IMR-90 (cell line): Measurements from ENCODE around the gene IRF2BP2. TPM values are rescaled to one million over a fixed set of nuclear protein-coding genes. Genes with fewer than 3 reads are reported as not detected.

ENCODE experiments used
- ATAC-seq: fragments of 200-7000 bp; cut with Tn5 transposase; 2 replicates; pipeline ENCODE4 v1.9.1; 2020; ENCODE audit warnings: low read depth, mild to moderate bottlenecking, moderate library complexity
- BruUV-seq: library from RNA; stranded (reverse); fragments of 400-500 nt; replicated peaks from 2 replicates; lab custom pipeline; 2021; lab: Mats Ljungman, UMichigan
- CTCF ChIA-PET: fragments of 300-600 bp; formaldehyde crosslinking; extraction: SDS; loops from one replicate; lab custom pipeline; 2021; ENCODE audit warnings: antibody characterized with exemption; lab: Yijun Ruan, JAX
- POLR2A ChIA-PET: fragments of 300-600 bp; sonication (Branson Sonifier 250); formaldehyde crosslinking; loops from one replicate; lab custom pipeline; 2022; ENCODE audit warnings: antibody characterized with exemption; ENCODE audit not compliant: unreplicated experiment; lab: Charles Lee
- DNase-seq: peaks from one replicate; pipeline ENCODE4 v3.0.0; 2013
- H2AFZ ChIP-seq: replicated peaks from 2 replicates; pipeline ENCODE3; 2013; ENCODE audit warnings: low read length, mild to moderate bottlenecking; ENCODE audit not compliant: poor library complexity
- H2AK5ac ChIP-seq: 2 replicates; pipeline ENCODE4 v1.6.1; 2013; ENCODE audit warnings: low read depth, low read length, inconsistent platforms
- H2AK9ac ChIP-seq: replicated peaks from 2 replicates; pipeline ENCODE3; 2013; ENCODE audit warnings: mild to moderate bottlenecking, low read depth, low read length, moderate library complexity; ENCODE audit not compliant: poor library complexity
- H2BK120ac ChIP-seq: 2 replicates; pipeline ENCODE4 v1.6.1; 2013; ENCODE audit warnings: low read depth, low read length, inconsistent platforms
- H2BK15ac ChIP-seq: 3 replicates; pipeline ENCODE4 v1.6.1; 2013; ENCODE audit warnings: low read depth, low read length, inconsistent platforms
- H2BK20ac ChIP-seq: 2 replicates; pipeline ENCODE4 v1.6.1; 2013; ENCODE audit warnings: low read depth, mild to moderate bottlenecking, inconsistent platforms, low read length, moderate library complexity
- H2BK5ac ChIP-seq: 2 replicates; pipeline ENCODE4 v1.6.1; 2013; ENCODE audit warnings: mild to moderate bottlenecking, low read depth, low read length, inconsistent platforms; ENCODE audit not compliant: poor library complexity, severe bottlenecking
- H3K14ac ChIP-seq: replicated peaks from 2 replicates; pipeline ENCODE4 v1.6.1; 2013; ENCODE audit warnings: low read depth, low read length, inconsistent platforms
- H3K18ac ChIP-seq: 2 replicates; pipeline ENCODE4 v1.6.1; 2013; ENCODE audit warnings: low read depth, low read length, control low read depth
- H3K23ac ChIP-seq: 2 replicates; pipeline ENCODE4 v1.6.1; 2013; ENCODE audit warnings: low read depth, low read length, inconsistent platforms
- H3K27ac ChIP-seq: 2 replicates; pipeline ENCODE4 v1.5.1; 2013; ENCODE audit warnings: mild to moderate bottlenecking, control low read depth, low read length; ENCODE audit not compliant: insufficient read depth
- H3K27me3 ChIP-seq: 2 replicates; pipeline ENCODE4 v1.6.1; 2013; ENCODE audit warnings: low read length; ENCODE audit not compliant: control insufficient read depth, insufficient read depth
- H3K36me3 ChIP-seq: 2 replicates; pipeline ENCODE4 v1.6.1; 2013; ENCODE audit warnings: low read length, mixed read lengths; ENCODE audit not compliant: control insufficient read depth, insufficient read depth
- H3K4ac ChIP-seq: 2 replicates; pipeline ENCODE4 v1.6.1; 2013; ENCODE audit warnings: low read depth, low read length, inconsistent platforms
- H3K4me1 ChIP-seq: 2 replicates; pipeline ENCODE4 v1.6.1; 2013; ENCODE audit warnings: low read length, mixed read lengths; ENCODE audit not compliant: control insufficient read depth, insufficient read depth
- H3K4me2 ChIP-seq: 2 replicates; pipeline ENCODE4 v1.6.1; 2013; ENCODE audit warnings: low read depth, mild to moderate bottlenecking, control low read depth, low read length, moderate library complexity
- H3K4me3 ChIP-seq: 2 replicates; pipeline ENCODE4 v1.5.1; 2013; ENCODE audit warnings: low read depth, mild to moderate bottlenecking, control low read depth, low read length, moderate library complexity; ENCODE audit not compliant: insufficient read depth
- H3K56ac ChIP-seq: 2 replicates; pipeline ENCODE4 v1.6.1; 2013; ENCODE audit warnings: low read length, inconsistent platforms; ENCODE audit not compliant: insufficient read depth; ENCODE audit errors: extremely low read depth
- H3K79me1 ChIP-seq, 2 experiments: 2 replicates each; pipeline ENCODE4 v1.6.1; 2013; ENCODE audit warnings: low read length in 2 of 2, inconsistent platforms in 1 of 2, low read depth in 1 of 2
- H3K9ac ChIP-seq: 2 replicates; pipeline ENCODE4 v1.6.1; 2013; ENCODE audit warnings: low read depth, low read length, control low read depth
- H3K9me1 ChIP-seq: 2 replicates; pipeline ENCODE4 v1.6.1; 2013; ENCODE audit warnings: low read length, inconsistent platforms; ENCODE audit not compliant: insufficient read depth
- H3K9me3 ChIP-seq: 2 replicates; pipeline ENCODE4 v1.6.1; 2013; ENCODE audit warnings: low read length; ENCODE audit not compliant: control insufficient read depth, insufficient read depth
- H4K20me1 ChIP-seq: 2 replicates; pipeline ENCODE4 v1.6.1; 2013; ENCODE audit warnings: low read length, inconsistent platforms; ENCODE audit not compliant: insufficient read depth
- H4K5ac ChIP-seq: 2 replicates; pipeline ENCODE4 v1.6.1; 2013; ENCODE audit warnings: mild to moderate bottlenecking, low read depth, low read length, control low read depth
- H4K8ac ChIP-seq, 2 experiments: 2 replicates each; pipeline ENCODE4 v1.6.1; 2013; ENCODE audit warnings: low read depth in 2 of 2, low read length in 2 of 2, control low read depth in 1 of 2, inconsistent platforms in 1 of 2
- H4K91ac ChIP-seq: 2 replicates; pipeline ENCODE4 v1.6.1; 2013; ENCODE audit warnings: low read depth, low read length, inconsistent platforms; ENCODE audit not compliant: insufficient read depth
- BHLHE40 ChIP-seq: fragments of 150-350 bp; IDR thresholded peaks from 2 replicates; pipeline ENCODE4 v1.6.1; 2016; ENCODE audit warnings: mild to moderate bottlenecking, low read depth, low read length
- CEBPB ChIP-seq: IDR thresholded peaks from 2 replicates; pipeline ENCODE4 v1.6.1; 2012; ENCODE audit warnings: low read depth, low read length, improper control_type of control experiment
- CHD1 ChIP-seq: IDR thresholded peaks from 2 replicates; pipeline ENCODE4 v1.6.1; 2012; ENCODE audit warnings: low read depth, low read length, improper control_type of control experiment
- ELK1 ChIP-seq: fragments of 150-350 bp; IDR thresholded peaks from 2 replicates; pipeline ENCODE4 v1.6.1; 2016; ENCODE audit warnings: low read depth, mild to moderate bottlenecking, low read length, moderate library complexity, borderline replicate concordance
- FOS ChIP-seq: fragments of 150-350 bp; IDR thresholded peaks from 2 replicates; pipeline ENCODE4 v1.6.1; 2016; ENCODE audit warnings: low read depth, low read length
- MAFK ChIP-seq: IDR thresholded peaks from 2 replicates; pipeline ENCODE4 v1.6.1; 2012; ENCODE audit warnings: low read depth, low read length, improper control_type of control experiment
- MXI1 ChIP-seq: IDR thresholded peaks from 2 replicates; pipeline ENCODE4 v1.6.1; 2012; ENCODE audit warnings: low read depth, mild to moderate bottlenecking, low read length, moderate library complexity, borderline replicate concordance
- POLR2A ChIP-seq: IDR thresholded peaks from 2 replicates; pipeline ENCODE4 v1.6.1; 2012; ENCODE audit warnings: mild to moderate bottlenecking, low read depth, low read length
- RAD21 ChIP-seq: IDR thresholded peaks from 2 replicates; pipeline ENCODE4 v1.6.1; 2012; ENCODE audit warnings: low read length, improper control_type of control experiment
- RCOR1 ChIP-seq: IDR thresholded peaks from 2 replicates; pipeline ENCODE4 v1.6.1; 2012; ENCODE audit warnings: mild to moderate bottlenecking, low read length, improper control_type of control experiment; ENCODE audit not compliant: insufficient replicate concordance
- RFX5 ChIP-seq: IDR thresholded peaks from 2 replicates; pipeline ENCODE4 v1.8.0; 2012; ENCODE audit warnings: low read depth, mild to moderate bottlenecking, low read length, moderate library complexity
- USF2 ChIP-seq: fragments of 150-350 bp; IDR thresholded peaks from 2 replicates; pipeline ENCODE4 v1.6.1; 2017; ENCODE audit warnings: mild to moderate bottlenecking, antibody characterized with exemption, low read length, low read depth
- WGBS, 2 experiments: methylation state at CpG; one replicate each; pipeline versions ENCODE4 v1.1.5 to v1.1.7; 2013; ENCODE audit warnings: missing lambda C conversion rate in 2 of 2; ENCODE audit not compliant: insufficient read length in 1 of 2; ENCODE audit errors: extremely low coverage in 2 of 2; 5-methylcytosine and 5-hydroxymethylcytosine counted together
- dilution Hi-C: fragments of 300-500 bp; cut with HindIII; formaldehyde crosslinking; loops from one replicate; pipeline ENCODE4 v1.14.3; 2018; ENCODE audit warnings: low sequenced_read_pairs; ENCODE audit not compliant: unreplicated experiment
- in situ Hi-C: fragments of 300-500 bp; cut with MboI; formaldehyde crosslinking; loops from 3 replicates; pipeline ENCODE4 v1.14.3; 2019; ENCODE audit warnings: low sequenced_read_pairs, inconsistent platforms, mixed read lengths
- intact Hi-C: fragments of 100-400 bp; cut with micrococcal nuclease; formaldehyde crosslinking; loops from 2 replicates; pipeline ENCODE4 v1.10.0; 2022
- polyA plus RNA-seq, 3 experiments: library from polyadenylated mRNA; depleted of rRNA; stranded (reverse); fragments of >200 nt; gene quantifications; 2 replicates each; pipeline ENCODE4 v1.2.3, GENCODE V29; 2012; ENCODE audit warnings: low replicate concordance in 1 of 3
- total RNA-seq: library from RNA; depleted of rRNA; stranded (reverse); fragments of >200 nt; gene quantifications from 2 replicates; pipeline ENCODE4 v1.2.3, GENCODE V29; 2012
- TF ChIP-seq, protein P1 (sequence below): conservative IDR thresholded peaks from 2 replicates; pipeline ENCODE4 v1.5.1; 2012; ENCODE audit warnings: mild to moderate bottlenecking, low read depth, low read length, improper control_type of control experiment

The IRF2BP2 gene
- total and polyA plus RNA-seq, 2 of the 4 experiments (the other 2 are of a cell fraction): 47.0 to 66.6 TPM

- in situ Hi-C loops (loop anchor here (5.0 to 25.0 kb wide), 2 partner anchors 109 to 256 kb away; no protein-coding TSS in a partner anchor), intact Hi-C loops (loop anchor here (1.0 kb wide), 1 partner anchor 107 kb away; no protein-coding TSS in a partner anchor), dilution Hi-C loops (no loop called here)
- no peak overlapping the region for H2BK120ac ChIP-seq
- no peaks in the 10 kb centered on the region for H3K27me3 ChIP-seq
- H3K36me3 ChIP-seq: peaks cover 28% of the 10 kb centered on the region
- H3K9ac ChIP-seq: peak overlapping the region; percentile 98
- peak overlapping the region; percentile 71 for H3K4ac ChIP-seq
- H3K23ac ChIP-seq: peak overlapping the region; percentile 74
- peaks cover 2% of the 10 kb centered on the region for H3K4me1 ChIP-seq
- peaks cover 0 to 3% of the 10 kb centered on the region in 2 experiments; a peak in 1 of 4 replicates for H3K79me1 ChIP-seq
- 8% methylated on average over 2 of the region's 9 CpGs; no CpG with 5 or more reads in 1 of the 2 experiments for WGBS, 2 experiments
- no peaks in the 10 kb centered on the region for H3K9me3 ChIP-seq
- peak; percentile 62 for DNase-seq
- H3K9me1 ChIP-seq: no peaks in the 10 kb centered on the region
- ChIA-PET POLR2A (interaction anchor here (0.5 to 0.6 kb wide), 2 partner anchors 118 to 477 kb away, joined by 3 read pairs; no protein-coding TSS in a partner anchor), CTCF (no interaction called here)
- peak overlapping the region; percentile 95 for H3K18ac ChIP-seq
- no peak for ATAC-seq
- H4K91ac ChIP-seq: 0 out of 2 replicates have a peak overlapping the region, but pooled peaks have one; percentile 4
- H2BK20ac ChIP-seq: no peak overlapping the region
- H3K27ac ChIP-seq: peak overlapping the region; percentile 97
- peak overlapping the region; percentile 84 for H3K14ac ChIP-seq
- H2BK5ac ChIP-seq: peak overlapping the region; percentile 96
- H4K5ac ChIP-seq: peak overlapping the region; percentile 82; the same call in 1 of the 2 replicates
- H3K4me2 ChIP-seq: peak overlapping the region; percentile 90
- H3K4me3 ChIP-seq: peak overlapping the region; percentile 76
- H2BK15ac ChIP-seq: no peak overlapping the region; the same call in 2 of the 3 replicates
- H3K56ac ChIP-seq: peak overlapping the region; percentile 85
- H2AFZ ChIP-seq: no peak overlapping the region
- no TSS peak for BruUV-seq
- no peak overlapping the region for H2AK9ac ChIP-seq
- peak overlapping the region; percentile 52; the same call in 1 of the 2 replicates for H2AK5ac ChIP-seq
- peak overlapping the region; percentile 5 to 43; a peak in 2 of 4 replicates for H4K8ac ChIP-seq
- peaks cover 36% of the 10 kb centered on the region for H4K20me1 ChIP-seq
- no peak for TF ChIP-seq RFX5
- 0 out of 2 replicates have a peak, but pooled peaks have one; percentile 19 for TF ChIP-seq BHLHE40
- TF ChIP-seq CEBPB: no peak
- no peak for TF ChIP-seq MAFK
- TF ChIP-seq, protein P1, sequence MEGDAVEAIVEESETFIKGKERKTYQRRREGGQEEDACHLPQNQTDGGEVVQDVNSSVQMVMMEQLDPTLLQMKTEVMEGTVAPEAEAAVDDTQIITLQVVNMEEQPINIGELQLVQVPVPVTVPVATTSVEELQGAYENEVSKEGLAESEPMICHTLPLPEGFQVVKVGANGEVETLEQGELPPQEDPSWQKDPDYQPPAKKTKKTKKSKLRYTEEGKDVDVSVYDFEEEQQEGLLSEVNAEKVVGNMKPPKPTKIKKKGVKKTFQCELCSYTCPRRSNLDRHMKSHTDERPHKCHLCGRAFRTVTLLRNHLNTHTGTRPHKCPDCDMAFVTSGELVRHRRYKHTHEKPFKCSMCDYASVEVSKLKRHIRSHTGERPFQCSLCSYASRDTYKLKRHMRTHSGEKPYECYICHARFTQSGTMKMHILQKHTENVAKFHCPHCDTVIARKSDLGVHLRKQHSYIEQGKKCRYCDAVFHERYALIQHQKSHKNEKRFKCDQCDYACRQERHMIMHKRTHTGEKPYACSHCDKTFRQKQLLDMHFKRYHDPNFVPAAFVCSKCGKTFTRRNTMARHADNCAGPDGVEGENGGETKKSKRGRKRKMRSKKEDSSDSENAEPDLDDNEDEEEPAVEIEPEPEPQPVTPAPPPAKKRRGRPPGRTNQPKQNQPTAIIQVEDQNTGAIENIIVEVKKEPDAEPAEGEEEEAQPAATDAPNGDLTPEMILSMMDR: no peak
- TF ChIP-seq CHD1: peak; percentile 68; the same call in 1 of the 2 replicates
- TF ChIP-seq USF2: peak; percentile 78
- peak; percentile 66 for TF ChIP-seq MXI1
- 0 out of 2 replicates have a peak, but pooled peaks have one; percentile 4 for TF ChIP-seq RAD21
- TF ChIP-seq FOS: no peak
- no peak; the same call in 1 of the 2 replicates for TF ChIP-seq POLR2A
- TF ChIP-seq RCOR1: no peak
- TF ChIP-seq ELK1: no peak
Observed at GRCh38 chr1:234605983-234606783, 3.8 kb downstream of the IRF2BP2 start.
